ES-I3 (cell line): ENCODE measurements around the gene ART5.
"Not testable (repeated sequence)": the region's sequence is repeated elsewhere in the genome, so short reads cannot be mapped to it uniquely, and the experiment has no call there.

Experiments used
- H3K36me3 ChIP-seq: 2 replicates; pipeline ENCODE4 v1.6.1; 2013; ENCODE audit warnings: mild to moderate bottlenecking, low read length, control low read depth, moderate library complexity; ENCODE audit not compliant: insufficient read depth
- H3K4me1 ChIP-seq: 2 replicates; pipeline ENCODE4 v1.6.1; 2013; ENCODE audit warnings: mild to moderate bottlenecking, control low read depth, low read length; ENCODE audit not compliant: insufficient read depth
- H3K9ac ChIP-seq: 2 replicates; pipeline ENCODE4 v1.6.1; 2013; ENCODE audit warnings: low read depth, mild to moderate bottlenecking, low read length, moderate library complexity
- H3K9me3 ChIP-seq: 2 replicates; pipeline ENCODE4 v1.6.1; 2013; ENCODE audit warnings: mild to moderate bottlenecking, low read length, moderate library complexity; ENCODE audit not compliant: control insufficient read depth, insufficient read depth

Gene ART5

DNA sequence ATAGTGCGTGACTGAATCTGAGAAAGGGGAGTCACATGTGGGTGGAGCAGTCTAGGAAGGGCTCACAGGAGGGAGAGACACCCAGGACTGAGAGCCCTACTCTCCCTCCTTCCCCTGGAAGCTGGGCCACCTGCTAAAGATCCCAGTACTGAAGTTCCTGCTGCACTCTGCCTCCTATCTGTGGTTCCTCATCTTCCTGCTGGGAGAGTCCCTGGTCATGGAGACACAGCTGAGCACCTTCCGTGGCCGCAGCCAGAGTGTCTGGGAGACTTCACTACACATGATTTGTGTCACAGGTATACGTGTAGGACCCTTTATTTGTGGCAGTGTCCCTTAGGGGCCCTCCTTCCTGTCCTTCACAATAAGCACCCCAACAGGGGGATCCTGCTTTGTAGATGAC, 19.3 kb downstream of the ART5 start:
- Histone ChIP-seq H3K36me3 (no peaks in the 10 kb centered on the region), H3K9me3 (no peaks in the 10 kb centered on the region), H3K4me1 (0 out of 2 replicates have a peak, but pooled peaks cover 3% of the 10 kb centered on the region), H3K9ac (no peak overlapping the region)

- H3K4me1 ChIP-seq: no peaks in the 10 kb centered on the region; the same call in 1 of the 2 replicates
- no peak overlapping the region for H3K9ac ChIP-seq
- no peaks in the 10 kb centered on the region for H3K36me3 ChIP-seq
- H3K9me3 ChIP-seq: no peaks in the 10 kb centered on the region
Observed at GRCh38 chr11:3617990-3618389, 23.8 kb downstream of the ART5 start.

GRCh38 chr11:3616721-3617460, 24.9 kb downstream of the ART5 start:
- Histone ChIP-seq H3K36me3 (no peaks in the 10 kb centered on the region), H3K4me1 (no peaks in the 10 kb centered on the region; the same call in 1 of the 2 replicates), H3K9ac (no peak overlapping the region), H3K9me3 (no peaks in the 10 kb centered on the region)

DNA sequence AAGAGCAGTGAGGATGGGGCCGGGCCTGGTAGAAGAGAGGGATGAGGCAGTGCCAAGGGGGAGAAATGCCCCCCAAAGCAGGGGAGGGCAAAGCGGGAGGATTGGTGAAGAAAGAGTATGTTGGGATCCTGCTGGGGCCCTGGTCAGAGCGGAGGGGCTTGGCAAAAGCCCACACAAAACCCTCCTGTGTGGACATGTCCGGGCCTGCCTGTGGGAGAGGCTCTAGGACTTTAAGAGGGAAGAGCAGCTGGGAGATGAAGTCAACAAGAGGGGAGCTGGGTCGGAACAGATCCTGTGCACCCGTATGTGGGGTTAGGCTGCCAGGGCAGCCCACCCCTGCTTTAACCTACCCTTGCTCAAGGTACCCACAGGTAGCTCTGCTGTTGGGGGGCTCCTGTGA, 25.8 kb downstream of the ART5 start:
- no peaks in the 10 kb centered on the region; the same call in 1 of the 2 replicates for H3K4me1 ChIP-seq
- no peaks in the 10 kb centered on the region for H3K36me3 ChIP-seq
- no peaks in the 10 kb centered on the region for H3K9me3 ChIP-seq
- H3K9ac ChIP-seq: no peak overlapping the region

DNA sequence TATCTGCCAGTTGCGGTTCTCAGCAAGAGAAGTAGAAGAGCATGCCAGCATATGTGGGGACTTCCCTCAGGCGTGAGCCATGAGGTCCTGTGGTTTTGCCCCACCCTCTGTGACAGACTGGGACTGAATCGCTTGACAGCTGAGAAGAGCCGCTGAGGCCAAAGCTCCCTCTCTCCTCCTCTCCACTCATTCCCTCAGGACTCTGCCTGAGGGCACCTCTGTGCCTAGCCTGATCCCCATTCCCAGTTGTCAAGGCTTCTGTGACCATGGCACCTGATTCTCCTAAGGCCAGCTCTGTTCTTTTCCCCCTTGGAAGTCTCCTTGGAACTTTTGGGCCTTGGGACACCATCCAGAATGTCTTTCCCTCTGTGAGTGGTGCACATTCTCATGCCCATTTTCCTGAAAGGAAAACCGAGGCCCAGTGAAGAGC, 27.0 kb downstream of the ART5 start:
- Histone ChIP-seq H3K9me3 (no peaks in the 10 kb centered on the region), H3K9ac (no peak overlapping the region), H3K36me3 (no peaks in the 10 kb centered on the region), H3K4me1 (no peaks in the 10 kb centered on the region; the same call in 1 of the 2 replicates)

- Histone ChIP-seq H3K9ac (no peak overlapping the region), H3K36me3 (no peaks in the 10 kb centered on the region), H3K9me3 (no peaks in the 10 kb centered on the region), H3K4me1 (no peaks in the 10 kb centered on the region; the same call in 1 of the 2 replicates)
Observed at GRCh38 chr11:3613998-3614741, 27.6 kb downstream of the ART5 start.

- H3K9ac ChIP-seq: no peak overlapping the region
- no peaks in the 10 kb centered on the region; the same call in 1 of the 2 replicates for H3K4me1 ChIP-seq
- H3K36me3 ChIP-seq: no peaks in the 10 kb centered on the region
- no peaks in the 10 kb centered on the region for H3K9me3 ChIP-seq
Observed at GRCh38 chr11:3611976-3612678, 29.7 kb downstream of the ART5 start.

DNA sequence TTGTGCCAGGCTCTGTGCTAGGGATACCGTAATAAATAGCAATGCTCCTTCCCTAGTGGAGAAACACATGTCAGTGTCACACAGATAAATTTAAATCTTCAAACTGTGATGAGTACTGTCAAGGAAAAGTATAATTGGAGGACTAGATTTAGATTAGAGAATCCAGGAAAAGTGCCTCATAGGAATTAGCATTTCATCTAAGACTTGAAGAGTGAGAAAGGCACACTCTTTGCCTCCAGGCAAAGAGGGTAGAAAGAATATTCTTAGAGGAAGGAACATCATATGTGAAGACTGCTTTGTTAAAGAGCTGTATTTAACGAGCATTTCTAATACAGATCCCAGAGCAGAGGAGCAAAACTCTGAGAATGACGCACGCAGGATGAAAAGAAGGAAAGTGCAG, 30.9 kb downstream of the ART5 start:
- H3K36me3 ChIP-seq: no peaks in the 10 kb centered on the region
- H3K9me3 ChIP-seq: no peaks in the 10 kb centered on the region
- H3K4me1 ChIP-seq: no peaks in the 10 kb centered on the region
- H3K9ac ChIP-seq: no peak overlapping the region

GRCh38 chr11:3609416-3610265, 32.2 kb downstream of the ART5 start:
- Histone ChIP-seq H3K4me1 (no peaks in the 10 kb centered on the region), H3K9ac (no peak overlapping the region), H3K36me3 (no peaks in the 10 kb centered on the region), H3K9me3 (no peaks in the 10 kb centered on the region)

DNA sequence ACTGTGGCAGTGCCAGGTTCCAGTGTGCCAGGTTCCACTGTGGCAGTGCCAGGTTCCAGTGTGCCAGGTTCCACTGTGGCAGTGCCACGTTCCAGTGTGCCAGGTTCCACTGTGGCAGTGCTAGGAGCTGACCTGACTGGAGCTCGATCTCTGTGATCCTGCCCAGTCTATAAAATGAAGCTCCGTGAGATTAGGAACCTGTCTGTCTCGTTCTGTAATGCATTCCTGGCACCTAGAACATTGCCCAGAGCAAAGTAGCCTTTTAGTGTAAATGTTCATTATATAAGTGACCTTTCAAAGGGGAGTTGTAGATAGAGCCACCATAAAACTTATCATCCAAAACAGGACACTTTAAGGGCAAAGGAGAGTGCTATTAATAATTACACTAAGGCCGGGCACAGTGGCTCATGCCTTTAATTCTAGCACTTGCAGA, 36.0 kb downstream of the ART5 start:
- Histone ChIP-seq H3K9ac (no peak overlapping the region), H3K36me3 (no peaks in the 10 kb centered on the region), H3K4me1 (no peaks in the 10 kb centered on the region), H3K9me3 (no peaks in the 10 kb centered on the region)

DNA sequence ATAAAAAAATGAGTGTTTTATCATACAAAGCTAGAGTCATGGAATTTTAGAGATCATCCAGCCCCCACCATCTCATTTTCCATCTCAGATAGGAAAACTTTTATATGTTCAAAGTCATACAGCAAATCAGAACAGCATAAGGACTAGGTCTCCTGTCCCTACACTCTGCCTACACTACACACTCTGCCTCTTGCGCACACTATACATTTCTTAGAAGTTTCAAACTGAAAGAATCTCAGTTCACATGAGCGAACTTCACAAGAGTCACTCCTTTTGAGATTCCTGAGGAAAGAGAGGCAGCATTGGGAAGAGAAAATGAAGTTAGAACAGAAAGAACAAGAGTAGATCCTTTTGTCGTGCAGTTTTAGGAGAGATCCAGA, 36.5 kb downstream of the ART5 start:
- Histone ChIP-seq H3K9me3 (no peaks in the 10 kb centered on the region), H3K4me1 (no peaks in the 10 kb centered on the region), H3K36me3 (no peaks in the 10 kb centered on the region), H3K9ac (no peak overlapping the region)

GRCh38 chr11:3604167-3604566, 37.6 kb downstream of the ART5 start:
- Histone ChIP-seq H3K4me1 (no peaks in the 10 kb centered on the region), H3K9me3 (no peaks in the 10 kb centered on the region), H3K9ac (no peak overlapping the region), H3K36me3 (no peaks in the 10 kb centered on the region)

DNA sequence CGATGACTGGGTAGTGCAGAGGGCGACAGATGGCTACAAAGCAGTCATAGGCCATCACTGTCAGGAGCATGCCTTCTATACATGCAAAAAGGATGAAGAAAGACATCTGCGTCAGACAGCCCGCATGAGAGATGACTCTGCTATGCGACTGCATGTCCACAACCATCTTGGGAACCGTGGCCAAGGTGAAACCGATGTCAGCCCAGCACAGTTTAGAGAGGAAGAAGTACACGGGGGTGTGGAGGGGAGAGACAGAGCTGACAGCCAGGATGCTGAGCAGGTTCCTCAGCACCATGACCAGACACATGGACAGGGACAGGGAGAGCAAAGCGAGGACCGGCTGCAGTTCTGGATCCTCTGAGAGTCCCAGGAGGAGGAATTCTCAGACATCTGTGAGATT, 41.6 kb downstream of the ART5 start:
- H3K36me3 ChIP-seq, H3K9ac ChIP-seq, H3K9me3 ChIP-seq: not testable (repeated sequence)

GRCh38 chr11:3597743-3598142, 44.0 kb downstream of the ART5 start:
- not testable (repeated sequence) for H3K4me1 ChIP-seq, H3K36me3 ChIP-seq

More for the DNA sequence above, 41.6 kb downstream of the ART5 start:
- not testable (repeated sequence) for H3K4me1 ChIP-seq

More at GRCh38 chr11:3597743-3598142, 44.0 kb downstream of the ART5 start:
- H3K9ac ChIP-seq, H3K9me3 ChIP-seq: not testable (repeated sequence)
